K562 (cell line): ENCODE data around the gene PRDM16. TPM values are rescaled to one million over a fixed set of nuclear protein-coding genes. Genes with fewer than 3 reads are reported as not detected.

ENCODE experiments used
- ATAC-seq: fragments of 200-7000 bp; cut with Tn5 transposase; 3 replicates; pipeline ENCODE4 v1.9.1; 2020; ENCODE audit warnings: moderate library complexity
- BruUV-seq: library from RNA; stranded (reverse); fragments of 400-500 nt; replicated peaks from 2 replicates; lab custom pipeline; 2021; lab: Mats Ljungman, UMichigan
- CTCF ChIA-PET: fragments of 300-600 bp; formaldehyde crosslinking; extraction: SDS; loops from one replicate; lab custom pipeline; 2021; ENCODE audit warnings: low intra/inter-chr PET ratio; lab: Yijun Ruan, JAX
- POLR2A ChIA-PET: fragments of 300-600, 350-650 bp; sonication (Branson Sonifier 250); formaldehyde crosslinking; extraction: SDS; loops from one replicate; lab custom pipeline; 2021; ENCODE audit warnings: antibody characterized with exemption, inconsistent platforms; lab: Yijun Ruan, JAX
- DNase-seq, 4 experiments: peaks; one replicate each; pipeline versions ENCODE4 v3.0.0 to v3.0.0-alpha.2; 2011 to 2018; ENCODE audit warnings: low spot score in 3 of 4, mixed read lengths in 3 of 4; ENCODE audit errors: extremely low read depth in 1 of 4
- FAIRE-seq: peaks from 2 replicates; lab custom pipeline; 2011; peaks lifted over from hg19 to GRCh38; lab: Jason Lieb, UNC
- H2AFZ ChIP-seq: 2 replicates; pipeline ENCODE4 v1.6.0; 2011; ENCODE audit warnings: low read depth, low read length, control low read depth, inconsistent platforms
- H3K27ac ChIP-seq: fragments of 200-600 bp; 3 replicates; pipeline ENCODE4 v1.8.0; 2011; ENCODE audit warnings: low read depth, mild to moderate bottlenecking, control low read depth, inconsistent platforms, low read length, moderate library complexity, mixed read lengths; ENCODE audit errors: extremely low read depth
- H3K27me3 ChIP-seq, 2 experiments: fragments of 300-600 bp in 1 of 2; 2 replicates in 1 of 2; 3 replicates in 1 of 2; pipeline versions ENCODE4 v1.6.0 to v1.8.0; 2011; ENCODE audit warnings: inconsistent platforms in 2 of 2, low read length in 2 of 2, mild to moderate bottlenecking in 1 of 2, mixed read lengths in 1 of 2, moderate library complexity in 1 of 2; ENCODE audit not compliant: control insufficient read depth in 2 of 2, insufficient read depth in 2 of 2
- H3K36me3 ChIP-seq: fragments of 300-600 bp; 3 replicates; pipeline ENCODE4 v1.8.0; 2011; ENCODE audit warnings: mild to moderate bottlenecking, low read length, inconsistent platforms; ENCODE audit not compliant: control insufficient read depth, insufficient read depth
- H3K4me1 ChIP-seq, 2 experiments: fragments of 200-600 bp in 1 of 2; replicated peaks in 1 of 2; 2 replicates in 1 of 2; 3 replicates in 1 of 2; pipeline versions ENCODE4 v1.5.1 to v1.8.0; 2011; ENCODE audit warnings: inconsistent platforms in 2 of 2, low read length in 2 of 2, mild to moderate bottlenecking in 1 of 2, mixed read lengths in 1 of 2, moderate library complexity in 1 of 2; ENCODE audit not compliant: control insufficient read depth in 2 of 2, insufficient read depth in 2 of 2
- H3K4me2 ChIP-seq: 2 replicates; pipeline ENCODE4 v1.6.1; 2011; ENCODE audit warnings: low read length, control low read depth, inconsistent platforms, mixed read lengths; ENCODE audit not compliant: insufficient read depth
- H3K4me3 ChIP-seq: fragments of 200-600 bp; sonication (generic), shearing (Covaris generic); 2 replicates; pipeline ENCODE4 v1.5.1; 2016; ENCODE audit warnings: control low read depth, inconsistent platforms
- H3K79me2 ChIP-seq: fragments of 200-600 bp; 3 replicates; pipeline ENCODE4 v1.8.0; 2011; ENCODE audit warnings: low read length, inconsistent platforms; ENCODE audit not compliant: control insufficient read depth, insufficient read depth
- H3K9ac ChIP-seq, 2 experiments: 2 replicates each; pipeline versions ENCODE4 v1.6.0 to v1.6.1; 2011; ENCODE audit warnings: low read depth in 2 of 2, low read length in 2 of 2, control low read depth in 1 of 2, inconsistent platforms in 1 of 2, mild to moderate bottlenecking in 1 of 2, mixed read lengths in 1 of 2; ENCODE audit not compliant: insufficient read depth in 1 of 2
- H3K9me1 ChIP-seq: one replicate; pipeline ENCODE4 v1.6.0; 2011; ENCODE audit warnings: inconsistent platforms, mild to moderate bottlenecking, low read length, moderate library complexity; ENCODE audit not compliant: control insufficient read depth, insufficient read depth
- H3K9me3 ChIP-seq: replicated peaks from 2 replicates; pipeline ENCODE4 v1.5.1; 2011; ENCODE audit warnings: low read depth, low read length, inconsistent platforms; ENCODE audit not compliant: control insufficient read depth, insufficient read depth
- H4K20me1 ChIP-seq: replicated peaks from 2 replicates; pipeline ENCODE4 v1.6.1; 2011; ENCODE audit warnings: low read length, inconsistent platforms, mixed read lengths; ENCODE audit not compliant: control insufficient read depth, insufficient read depth
- BACH1 ChIP-seq: fragments of 200-800 bp; sonication (Bioruptor generic); IDR thresholded peaks from 2 replicates; pipeline ENCODE4 v1.6.1; 2016; ENCODE audit warnings: missing genetic modification characterization, missing compliant biosample characterization
- CHD4 ChIP-seq: fragments of 200-600 bp; sonication (generic); IDR thresholded peaks from 3 replicates; pipeline ENCODE4 v1.6.1; 2012; ENCODE audit warnings: low read depth, mild to moderate bottlenecking, mixed read lengths, low read length, inconsistent platforms; ENCODE audit not compliant: insufficient read depth, insufficient replicate concordance, poor library complexity, severe bottlenecking
- MYC ChIP-seq, 2 experiments: fragments of 250-450 bp in 1 of 2; sonication (Bioruptor Pico) in 1 of 2; IDR thresholded peaks; 2 replicates each; pipeline versions ENCODE4 v1.5.1 to v1.6.1; 2012 to 2021; ENCODE audit warnings: low read depth in 2 of 2, borderline replicate concordance in 1 of 2, improper control_type of control experiment in 1 of 2, low read length in 1 of 2, mild to moderate bottlenecking in 1 of 2, moderate library complexity in 1 of 2
- PBX2 ChIP-seq, 2 experiments: IDR thresholded peaks in 1 of 2; conservative IDR thresholded peaks in 1 of 2; 2 replicates each; pipeline ENCODE4 v1.6.1; 2016; ENCODE audit warnings: low read depth in 2 of 2, mild to moderate bottlenecking in 1 of 2, missing compliant biosample characterization in 1 of 2, missing genetic modification characterization in 1 of 2, moderate library complexity in 1 of 2
- SMAD1 ChIP-seq: fragments of 150-350 bp; IDR thresholded peaks from 2 replicates; pipeline ENCODE4 v1.6.1; 2014; ENCODE audit warnings: low read length, low read depth; ENCODE audit not compliant: partially characterized antibody
- SMARCA4 ChIP-seq: fragments of 450-650 bp; IDR thresholded peaks from 2 replicates; pipeline ENCODE4 v1.6.1; 2016
- SRSF1 ChIP-seq: fragments of 200-400 bp; formaldehyde crosslinking; IDR thresholded peaks from 2 replicates; pipeline ENCODE4 v1.6.1; 2017; ENCODE audit warnings: mild to moderate bottlenecking, low read depth, low read length, moderate library complexity
- U2AF1 ChIP-seq: fragments of 200-400 bp; formaldehyde crosslinking; optimal IDR thresholded peaks from 2 replicates; pipeline ENCODE3; 2017; ENCODE audit warnings: mild to moderate bottlenecking, low read depth, low read length, moderate library complexity
- ZNF23 ChIP-seq: fragments of 250-450 bp; sonication (Bioruptor Pico); IDR thresholded peaks from 2 replicates; pipeline ENCODE4 v1.4.0; 2020; ENCODE audit warnings: mild to moderate bottlenecking
- ZNF398 ChIP-seq: fragments of 250-450 bp; sonication (Bioruptor Pico); IDR thresholded peaks from 2 replicates; pipeline ENCODE4 v1.8.0; 2021; ENCODE audit warnings: moderate library complexity, mild to moderate bottlenecking, inconsistent platforms
- ZNF408 ChIP-seq: fragments of 250-450 bp; sonication (Bioruptor Pico); IDR thresholded peaks from 2 replicates; pipeline ENCODE4 v1.4.0; 2020; ENCODE audit warnings: low read depth, mild to moderate bottlenecking, moderate library complexity
- ZNF436 ChIP-seq: fragments of 250-450, 450-650 bp; sonication (Bioruptor Pico); formaldehyde crosslinking; IDR thresholded peaks from 2 replicates; pipeline ENCODE4 v1.7.0; 2020; ENCODE audit warnings: mild to moderate bottlenecking
- WGBS: fragments of 100-300 bp; shearing (Covaris generic); methylation state at CpG from one replicate; pipeline ENCODE4 v1.1.6; 2016; ENCODE audit warnings: low coverage, mixed read lengths; ENCODE audit not compliant: insufficient coverage; ENCODE audit errors: missing lambda C conversion rate; 5-methylcytosine and 5-hydroxymethylcytosine counted together
- in situ Hi-C: fragments of 300-500 bp; cut with MboI; formaldehyde crosslinking; loops from 4 replicates; pipeline ENCODE4 v1.15.0; 2018; ENCODE audit warnings: inconsistent platforms, mixed read lengths
- intact Hi-C: fragments of 100-400 bp; cut with micrococcal nuclease; formaldehyde crosslinking; loops from 2 replicates; pipeline ENCODE4 v1.14.2; 2022
- polyA plus RNA-seq, 8 experiments: library from polyadenylated mRNA; depleted of rRNA in 4 of 8; stranded (reverse) in 5 of 8; unstranded in 3 of 8; fragments of >200 nt; fragmentation: Nextera tagmentation in 2 of 8; fragmentation: Illumina TruSeq in 1 of 8; extraction: Ambion mirVana in 2 of 8; extraction: Trizol in 1 of 8; gene quantifications; 2 replicates each; pipeline versions ENCODE4 v1.2.1 to v1.2.3, GENCODE V29; 2011 to 2014; ENCODE audit warnings: inconsistent platforms in 1 of 8, missing spikeins in 1 of 8
- total RNA-seq, 7 experiments: library from RNA; depleted of rRNA in 6 of 7; stranded (reverse); fragments of >200 nt in 6 of 7; fragmentation: Illumina TruSeq in 2 of 7; extraction: Trizol in 2 of 7; gene quantifications; 2 replicates each; pipeline versions ENCODE4 v1.2.1 to v1.2.3, GENCODE V29; 2011 to 2021; ENCODE audit warnings: low replicate concordance in 1 of 7
- TF ChIP-seq, protein P1 (sequence below): sonication (generic); formaldehyde crosslinking; IDR thresholded peaks from 2 replicates; pipeline ENCODE4 v1.8.0; 2023; ENCODE audit warnings: mild to moderate bottlenecking, missing genetic modification reagents

PRDM16 gene
- total and polyA plus RNA-seq, 9 of the 15 experiments (the other 6 are each of a cell fraction or from before 2014, with no cell fraction given), result 0.10 to 0.27 TPM; not detected in 7

- no peak for ATAC-seq
- Histone ChIP-seq H3K4me2 (no peak overlapping the region), H3K27me3 (peaks cover 12 to 79% of the 10 kb centered on the region in 2 experiments; a peak in 4 of 5 replicates), H4K20me1 (peaks cover 31% of the 10 kb centered on the region), H3K4me1 (no peaks in the 10 kb centered on the region; a peak in 1 of 5 replicates), H3K9me3 (no peaks in the 10 kb centered on the region), H3K9me1 (no peaks in the 10 kb centered on the region), H3K79me2 (no peaks in the 10 kb centered on the region), H3K9ac (no peak overlapping the region), H3K4me3 (no peak overlapping the region), H3K27ac (no peak overlapping the region), H3K36me3 (no peaks in the 10 kb centered on the region), H2AFZ (no peak overlapping the region)
- FAIRE-seq, result no peak
- intact Hi-C loops (no loop called here), in situ Hi-C loops (no loop called here)
- DNase-seq, result no peak
- no TSS peak for BruUV-seq
- 2% methylated on average over 22 of the region's 22 CpGs for WGBS
- ChIA-PET POLR2A (interaction anchor here (0.5 to 0.6 kb wide), 2 partner anchors 42 to 88 kb away, joined by 3 read pairs; no protein-coding TSS in a partner anchor), CTCF (no interaction called here)
- TF ChIP-seq CHD4 (no peak), BACH1 (tag) (no peak), PBX2 (CRISPR knock-in tag; IDR thresholded peaks at IDR 0.05; ENCODE audit: low read depth) (no peak), PBX2 (tag; conservative IDR thresholded peaks at IDR 0.05; ENCODE audit: low read depth) (no peak), ZNF408 (CRISPR knock-in tag) (no peak), MYC (IDR thresholded peaks at IDR 0.05; ENCODE audit: low read depth, low read length) (no peak), MYC (CRISPR knock-in tag; IDR thresholded peaks at IDR 0.05; ENCODE audit: borderline replicate concordance, low read depth) (no peak), U2AF1 (no peak), SMARCA4 (no peak), SRSF1 (no peak), ZNF436 (CRISPR knock-in tag) (no peak), ZNF398 (CRISPR knock-in tag) (no peak), SMAD1 (no peak), ZNF23 (CRISPR knock-in tag) (no peak)
- TF ChIP-seq, protein P1, sequence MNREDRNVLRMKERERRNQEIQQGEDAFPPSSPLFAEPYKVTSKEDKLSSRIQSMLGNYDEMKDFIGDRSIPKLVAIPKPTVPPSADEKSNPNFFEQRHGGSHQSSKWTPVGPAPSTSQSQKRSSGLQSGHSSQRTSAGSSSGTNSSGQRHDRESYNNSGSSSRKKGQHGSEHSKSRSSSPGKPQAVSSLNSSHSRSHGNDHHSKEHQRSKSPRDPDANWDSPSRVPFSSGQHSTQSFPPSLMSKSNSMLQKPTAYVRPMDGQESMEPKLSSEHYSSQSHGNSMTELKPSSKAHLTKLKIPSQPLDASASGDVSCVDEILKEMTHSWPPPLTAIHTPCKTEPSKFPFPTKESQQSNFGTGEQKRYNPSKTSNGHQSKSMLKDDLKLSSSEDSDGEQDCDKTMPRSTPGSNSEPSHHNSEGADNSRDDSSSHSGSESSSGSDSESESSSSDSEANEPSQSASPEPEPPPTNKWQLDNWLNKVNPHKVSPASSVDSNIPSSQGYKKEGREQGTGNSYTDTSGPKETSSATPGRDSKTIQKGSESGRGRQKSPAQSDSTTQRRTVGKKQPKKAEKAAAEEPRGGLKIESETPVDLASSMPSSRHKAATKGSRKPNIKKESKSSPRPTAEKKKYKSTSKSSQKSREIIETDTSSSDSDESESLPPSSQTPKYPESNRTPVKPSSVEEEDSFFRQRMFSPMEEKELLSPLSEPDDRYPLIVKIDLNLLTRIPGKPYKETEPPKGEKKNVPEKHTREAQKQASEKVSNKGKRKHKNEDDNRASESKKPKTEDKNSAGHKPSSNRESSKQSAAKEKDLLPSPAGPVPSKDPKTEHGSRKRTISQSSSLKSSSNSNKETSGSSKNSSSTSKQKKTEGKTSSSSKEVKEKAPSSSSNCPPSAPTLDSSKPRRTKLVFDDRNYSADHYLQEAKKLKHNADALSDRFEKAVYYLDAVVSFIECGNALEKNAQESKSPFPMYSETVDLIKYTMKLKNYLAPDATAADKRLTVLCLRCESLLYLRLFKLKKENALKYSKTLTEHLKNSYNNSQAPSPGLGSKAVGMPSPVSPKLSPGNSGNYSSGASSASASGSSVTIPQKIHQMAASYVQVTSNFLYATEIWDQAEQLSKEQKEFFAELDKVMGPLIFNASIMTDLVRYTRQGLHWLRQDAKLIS (CRISPR knock-in tag), result no peak
Observed at GRCh38 chr1:3276341-3276800, 207.4 kb downstream of the PRDM16 start.
